GM12878 (cell line): ENCODE results near the gene SRMS. TPM values are rescaled to one million over a fixed set of nuclear protein-coding genes. Genes with fewer than 3 reads are reported as not detected.

Source experiments
- ATAC-seq: fragments of 200-7000 bp; cut with Tn5 transposase; 3 replicates; pipeline ENCODE4 v1.9.1; 2020; ENCODE audit warnings: mild to moderate bottlenecking, moderate library complexity
- BruUV-seq: library from RNA; stranded (reverse); fragments of 400-500 nt; replicated peaks from 2 replicates; lab custom pipeline; 2021; lab: Mats Ljungman, UMichigan
- CTCF ChIA-PET: fragments of 300-600 bp; sonication (Branson Sonifier 250); formaldehyde crosslinking; extraction: SDS; loops from one replicate; lab custom pipeline; 2021; ENCODE audit warnings: inconsistent platforms; lab: Yijun Ruan, JAX
- POLR2A ChIA-PET: fragments of 350-600 bp; formaldehyde crosslinking; extraction: SDS; loops from one replicate; lab custom pipeline; 2021; ENCODE audit warnings: inconsistent platforms; lab: Charles Lee
- RAD21 ChIA-PET: fragments of 300-600 bp; sonication (Branson Sonifier 250); formaldehyde crosslinking; loops from one replicate; lab custom pipeline; 2023; ENCODE audit warnings: antibody characterized with exemption; ENCODE audit not compliant: unreplicated experiment; lab: Charles Lee
- SMC1A ChIA-PET: fragments of 300-600 bp; sonication (Branson Sonifier 250); formaldehyde crosslinking; loops from one replicate; lab custom pipeline; 2023; ENCODE audit not compliant: unreplicated experiment, uncharacterized antibody; lab: Charles Lee
- DNase-seq: peaks from one replicate; pipeline ENCODE4 v3.0.0-alpha.2; 2011; ENCODE audit warnings: low read depth, low spot score
- FAIRE-seq: peaks from 3 replicates; lab custom pipeline; 2011; peaks lifted over from hg19 to GRCh38; lab: Jason Lieb, UNC
- H2AFZ ChIP-seq: 2 replicates; pipeline ENCODE4 v1.6.0; 2011; ENCODE audit warnings: low read depth, low read length, control low read depth; ENCODE audit not compliant: control insufficient read depth
- H3K27ac ChIP-seq: 2 replicates; pipeline ENCODE4 v1.5.1; 2011; ENCODE audit warnings: control low read depth; ENCODE audit not compliant: control insufficient read depth, insufficient read depth
- H3K27me3 ChIP-seq, 2 experiments: replicated peaks in 1 of 2; 2 replicates each; pipeline versions ENCODE4 v1.6.0 to v1.6.1; 2011; ENCODE audit warnings: low read length in 1 of 2; ENCODE audit not compliant: control insufficient read depth in 2 of 2, insufficient read depth in 2 of 2
- H3K36me3 ChIP-seq, 2 experiments: 2 replicates each; pipeline ENCODE4 v1.5.1; 2011; ENCODE audit warnings: low read length in 1 of 2; ENCODE audit not compliant: control insufficient read depth in 2 of 2, insufficient read depth in 2 of 2
- H3K4me1 ChIP-seq: 2 replicates; pipeline ENCODE4 v1.6.1; 2011; ENCODE audit warnings: mild to moderate bottlenecking, low read length, moderate library complexity, mixed read lengths; ENCODE audit not compliant: control insufficient read depth, insufficient read depth
- H3K4me2 ChIP-seq: 2 replicates; pipeline ENCODE4 v1.6.0; 2011; ENCODE audit warnings: control low read depth; ENCODE audit not compliant: control insufficient read depth, insufficient read depth
- H3K4me3 ChIP-seq: fragments of 200-600 bp; sonication (generic); 2 replicates; pipeline ENCODE4 v1.5.1; 2016
- H3K79me2 ChIP-seq: 2 replicates; pipeline ENCODE4 v1.6.0; 2011; ENCODE audit warnings: low read length; ENCODE audit not compliant: control insufficient read depth, insufficient read depth
- H3K9ac ChIP-seq: 2 replicates; pipeline ENCODE4 v1.8.0; 2011; ENCODE audit warnings: low read length, control low read depth, mixed read lengths; ENCODE audit not compliant: control insufficient read depth, insufficient read depth
- H3K9me3 ChIP-seq: replicated peaks from 3 replicates; pipeline ENCODE4 v1.5.1; 2011; ENCODE audit warnings: mild to moderate bottlenecking, low read length; ENCODE audit not compliant: control insufficient read depth, insufficient read depth
- H4K20me1 ChIP-seq: 2 replicates; pipeline ENCODE4 v1.6.0; 2011; ENCODE audit not compliant: control insufficient read depth, insufficient read depth
- ATF3 ChIP-seq: IDR thresholded peaks from 2 replicates; pipeline ENCODE4 v1.6.1; 2011; ENCODE audit warnings: low read depth, mild to moderate bottlenecking, low read length, moderate library complexity, borderline replicate concordance; ENCODE audit errors: extremely low read depth
- BCLAF1 ChIP-seq: fragments of 450-650 bp; IDR thresholded peaks from 2 replicates; pipeline ENCODE4 v1.6.1; 2017; ENCODE audit warnings: antibody characterized with exemption, mild to moderate bottlenecking, moderate library complexity
- CHD4 ChIP-seq: fragments of 200-600 bp; sonication (generic); IDR thresholded peaks from 2 replicates; pipeline ENCODE4 v1.6.1; 2016; ENCODE audit warnings: mild to moderate bottlenecking
- ELK1 ChIP-seq: IDR thresholded peaks from 2 replicates; pipeline ENCODE4 v1.6.1; 2012; ENCODE audit warnings: low read depth, low read length, improper control_type of control experiment
- IKZF1 ChIP-seq: fragments of 450-650 bp; conservative IDR thresholded peaks from 2 replicates; pipeline ENCODE4 v1.6.1; 2017; ENCODE audit warnings: antibody characterized with exemption, mild to moderate bottlenecking
- IRF4 ChIP-seq: IDR thresholded peaks from 2 replicates; pipeline ENCODE4 v1.6.1; 2011; ENCODE audit warnings: low read depth, low read length
- PAX8 ChIP-seq: fragments of 450-650 bp; IDR thresholded peaks from 2 replicates; pipeline ENCODE4 v1.6.1; 2017; ENCODE audit warnings: mild to moderate bottlenecking, moderate library complexity
- SKIL ChIP-seq: fragments of 450-650 bp; IDR thresholded peaks from 2 replicates; pipeline ENCODE4 v1.6.1; 2017; ENCODE audit warnings: mild to moderate bottlenecking, low read depth, inconsistent platforms; ENCODE audit not compliant: poor library complexity, severe bottlenecking
- SREBF2 ChIP-seq: IDR thresholded peaks from 2 replicates; pipeline ENCODE4 v1.6.1; 2012; ENCODE audit warnings: mild to moderate bottlenecking, low read length
- ZBTB33 ChIP-seq: fragments of 450-650 bp; IDR thresholded peaks from 2 replicates; pipeline ENCODE4 v1.6.1; 2017; ENCODE audit warnings: mild to moderate bottlenecking
- WGBS: methylation state at CpG from one replicate; pipeline ENCODE4 v1.1.6; 2016; ENCODE audit warnings: low lambda C conversion rate; ENCODE audit not compliant: insufficient replicate concordance, insufficient coverage; ENCODE audit errors: missing lambda C conversion rate; 5-methylcytosine and 5-hydroxymethylcytosine counted together
- in situ Hi-C: fragments of 300-500 bp; cut with MboI; formaldehyde crosslinking; loops from 9 replicates; pipeline ENCODE4 v1.14.3; 2018; ENCODE audit warnings: mixed read lengths
- intact Hi-C: fragments of 100-400 bp; cut with micrococcal nuclease; formaldehyde crosslinking; loops from one replicate; pipeline ENCODE4 v1.14.2; 2022; ENCODE audit not compliant: unreplicated experiment
- polyA plus RNA-seq, 11 experiments: library from polyadenylated mRNA; depleted of rRNA in 4 of 11; unstranded in 6 of 11; stranded (reverse) in 5 of 11; fragments of >200 nt; fragmentation: Nextera tagmentation in 4 of 11; fragmentation: Illumina TruSeq in 1 of 11; extraction: Ambion mirVana in 4 of 11; extraction: Trizol in 1 of 11; gene quantifications; 1 replicate in 1 of 11; 2 replicates in 10 of 11; pipeline versions ENCODE4 v1.2.1 to v1.2.3, GENCODE V29; 2011 to 2016; ENCODE audit warnings: inconsistent platforms in 2 of 11, missing spikeins in 2 of 11, low read depth in 1 of 11
- total RNA-seq, 4 experiments: library from RNA; depleted of rRNA in 3 of 4; stranded (reverse); fragments of >200 nt in 3 of 4; fragmentation: Illumina TruSeq in 1 of 4; extraction: Trizol in 1 of 4; gene quantifications; 2 replicates each; pipeline versions ENCODE4 v1.2.1 to v1.2.3, GENCODE V29; 2013 to 2021

The SRMS gene
- total and polyA plus RNA-seq, 10 of the 15 experiments (the other 5 are each of a cell fraction or from before 2014, with no cell fraction given): not detected

GRCh38 chr20:63497946-63498935 is 49.3 kb downstream of the SRMS start:
- no peaks in the 10 kb centered on the region for H3K36me3 ChIP-seq
- ChIA-PET SMC1A (interaction anchor here (2.3 kb wide), 1 partner anchor 39 kb away, joined by 12 read pairs; the partner anchor contains the start of gene PTK6), POLR2A (no interaction called here), RAD21 (no interaction called here), CTCF (interaction anchor here (2.6 kb wide), 1 partner anchor 40 kb away, joined by 19 read pairs; the partner anchor contains the start of gene PTK6)
- H3K9ac ChIP-seq: no peak overlapping the region
- H3K27ac ChIP-seq: no peak overlapping the region
- H3K9me3 ChIP-seq: no peaks in the 10 kb centered on the region
- in situ Hi-C loops: no loop called here
- H4K20me1 ChIP-seq: no peaks in the 10 kb centered on the region
- no peaks in the 10 kb centered on the region for H3K4me1 ChIP-seq
- 12% methylated on average over 31 of the region's 60 CpGs for WGBS
- no peak overlapping the region for H3K4me2 ChIP-seq
- intact Hi-C loops: no loop called here
- no peak for ATAC-seq
- H3K79me2 ChIP-seq: no peaks in the 10 kb centered on the region
- H3K4me3 ChIP-seq: no peak overlapping the region
- peaks cover 1 to 4% of the 10 kb centered on the region in 2 experiments; a peak in 3 of 4 replicates for H3K27me3 ChIP-seq
- H2AFZ ChIP-seq: no peak overlapping the region
- DNase-seq: no peak
- no peak for FAIRE-seq
- BruUV-seq: no TSS peak
- no peak for TF ChIP-seq SKIL
- TF ChIP-seq ZBTB33: no peak
- TF ChIP-seq BCLAF1: no peak
- TF ChIP-seq IKZF1: no peak
- TF ChIP-seq CHD4: no peak
- no peak for TF ChIP-seq IRF4
- no peak for TF ChIP-seq SREBF2
- TF ChIP-seq ELK1: no peak
- TF ChIP-seq ATF3: no peak
- no peak for TF ChIP-seq PAX8
